WTC11 (cell line): Measurements from ENCODE around the gene DCLK1. TPM values are rescaled to one million over a fixed set of nuclear protein-coding genes. Genes with fewer than 3 reads are reported as not detected.

ENCODE experiments used
- ATAC-seq: fragments of 200-7000 bp; cut with Tn5 transposase; 2 replicates; pipeline ENCODE4 v1.10.0; 2021; ENCODE audit warnings: mild to moderate bottlenecking, moderate library complexity
- CTCF ChIA-PET: fragments of 300-600 bp; sonication (Branson Sonifier 250); formaldehyde crosslinking; loops from one replicate; lab custom pipeline; 2021; ENCODE audit warnings: antibody characterized with exemption; lab: Charles Lee
- POLR2A ChIA-PET: fragments of 350-600 bp; sonication (Branson Sonifier 250); formaldehyde crosslinking; loops from one replicate; lab custom pipeline; 2021; ENCODE audit warnings: antibody characterized with exemption; lab: Charles Lee
- DNase-seq: peaks from one replicate; pipeline ENCODE4 v3.0.0; 2021; ENCODE audit warnings: low spot score
- H3K27ac Mint-ChIP-seq: 2 replicates; pipeline ENCODE4 v1.8.0; 2021; ENCODE audit warnings: mixed read lengths
- H3K27me3 Mint-ChIP-seq: 2 replicates; pipeline ENCODE4 v1.8.0; 2021; ENCODE audit warnings: low read depth, mild to moderate bottlenecking, moderate library complexity, mixed read lengths
- H3K36me3 Mint-ChIP-seq: 2 replicates; pipeline ENCODE4 v1.8.0; 2021; ENCODE audit warnings: mixed read lengths
- H3K4me1 Mint-ChIP-seq: 2 replicates; pipeline ENCODE4 v1.8.0; 2022; ENCODE audit warnings: mixed read lengths
- H3K4me3 Mint-ChIP-seq: 2 replicates; pipeline ENCODE4 v1.8.0; 2021; ENCODE audit warnings: mild to moderate bottlenecking, moderate library complexity, mixed read lengths
- H3K9me3 Mint-ChIP-seq: 2 replicates; pipeline ENCODE4 v1.8.0; 2021; ENCODE audit warnings: mixed read lengths
- ATF3 ChIP-seq: sonication (generic); formaldehyde crosslinking; conservative IDR thresholded peaks from 2 replicates; pipeline ENCODE4 v1.8.1; 2022; ENCODE audit warnings: mild to moderate bottlenecking, missing genetic modification reagents
- E2F1 ChIP-seq: sonication (generic); formaldehyde crosslinking; IDR thresholded peaks from 2 replicates; pipeline ENCODE4 v1.8.0; 2022; ENCODE audit warnings: mild to moderate bottlenecking, missing genetic modification reagents
- ESRRA ChIP-seq: sonication (generic); formaldehyde crosslinking; IDR thresholded peaks from 2 replicates; pipeline ENCODE4 v1.8.1; 2022; ENCODE audit warnings: mild to moderate bottlenecking, missing genetic modification reagents, borderline replicate concordance
- ETV6 ChIP-seq: sonication (generic); formaldehyde crosslinking; IDR thresholded peaks from 2 replicates; pipeline ENCODE4 v1.8.1; 2022; ENCODE audit warnings: mild to moderate bottlenecking, missing genetic modification reagents
- NR3C1 ChIP-seq: sonication (generic); formaldehyde crosslinking; conservative IDR thresholded peaks from 2 replicates; pipeline ENCODE4 v1.8.1; 2023; ENCODE audit warnings: low read depth, mild to moderate bottlenecking, missing genetic modification reagents
- OVOL2 ChIP-seq: fragments of 250-450 bp; sonication (Bioruptor Pico); IDR thresholded peaks from 2 replicates; pipeline ENCODE4 v1.9.0; 2021; ENCODE audit warnings: mild to moderate bottlenecking, borderline replicate concordance
- SOX15 ChIP-seq: fragments of 250-450 bp; sonication (Bioruptor Pico); IDR thresholded peaks from 2 replicates; pipeline ENCODE4 v1.9.0; 2021; ENCODE audit warnings: mild to moderate bottlenecking
- TEAD1 ChIP-seq: sonication (generic); formaldehyde crosslinking; IDR thresholded peaks from 2 replicates; pipeline ENCODE4 v1.8.0; 2022; ENCODE audit warnings: mild to moderate bottlenecking, missing genetic modification reagents
- ZNF396 ChIP-seq: fragments of 250-450 bp; sonication (Bioruptor Pico); IDR thresholded peaks from 2 replicates; pipeline ENCODE4 v1.8.0; 2021; ENCODE audit warnings: mild to moderate bottlenecking, moderate library complexity, borderline replicate concordance
- ZNF423 ChIP-seq: fragments of 250-450 bp; sonication (Bioruptor Pico); IDR thresholded peaks from 2 replicates; pipeline ENCODE4 v2.1.2; 2022; ENCODE audit warnings: mild to moderate bottlenecking, moderate library complexity
- total RNA-seq: library from RNA; stranded (reverse); gene quantifications from 3 replicates; pipeline ENCODE4 v1.2.3, GENCODE V29; 2021
- TF ChIP-seq, protein P1 (sequence below): fragments of 250-450 bp; sonication (Bioruptor Pico); IDR thresholded peaks from 2 replicates; pipeline ENCODE4 v1.9.0; 2021; ENCODE audit warnings: mild to moderate bottlenecking
- TF ChIP-seq, protein P2 (sequence below): fragments of 250-450 bp; sonication (Bioruptor Pico); IDR thresholded peaks from 2 replicates; pipeline ENCODE4 v2.1.2; 2022; ENCODE audit warnings: mild to moderate bottlenecking, moderate library complexity
- TF ChIP-seq, protein P3 (sequence below): sonication (generic); formaldehyde crosslinking; IDR thresholded peaks from 2 replicates; pipeline ENCODE4 v1.8.1; 2022; ENCODE audit warnings: missing genetic modification reagents, borderline replicate concordance

The DCLK1 gene
- total RNA-seq, 1 experiment from 2014 or later, result 18.5 TPM

- TF ChIP-seq, protein P1, sequence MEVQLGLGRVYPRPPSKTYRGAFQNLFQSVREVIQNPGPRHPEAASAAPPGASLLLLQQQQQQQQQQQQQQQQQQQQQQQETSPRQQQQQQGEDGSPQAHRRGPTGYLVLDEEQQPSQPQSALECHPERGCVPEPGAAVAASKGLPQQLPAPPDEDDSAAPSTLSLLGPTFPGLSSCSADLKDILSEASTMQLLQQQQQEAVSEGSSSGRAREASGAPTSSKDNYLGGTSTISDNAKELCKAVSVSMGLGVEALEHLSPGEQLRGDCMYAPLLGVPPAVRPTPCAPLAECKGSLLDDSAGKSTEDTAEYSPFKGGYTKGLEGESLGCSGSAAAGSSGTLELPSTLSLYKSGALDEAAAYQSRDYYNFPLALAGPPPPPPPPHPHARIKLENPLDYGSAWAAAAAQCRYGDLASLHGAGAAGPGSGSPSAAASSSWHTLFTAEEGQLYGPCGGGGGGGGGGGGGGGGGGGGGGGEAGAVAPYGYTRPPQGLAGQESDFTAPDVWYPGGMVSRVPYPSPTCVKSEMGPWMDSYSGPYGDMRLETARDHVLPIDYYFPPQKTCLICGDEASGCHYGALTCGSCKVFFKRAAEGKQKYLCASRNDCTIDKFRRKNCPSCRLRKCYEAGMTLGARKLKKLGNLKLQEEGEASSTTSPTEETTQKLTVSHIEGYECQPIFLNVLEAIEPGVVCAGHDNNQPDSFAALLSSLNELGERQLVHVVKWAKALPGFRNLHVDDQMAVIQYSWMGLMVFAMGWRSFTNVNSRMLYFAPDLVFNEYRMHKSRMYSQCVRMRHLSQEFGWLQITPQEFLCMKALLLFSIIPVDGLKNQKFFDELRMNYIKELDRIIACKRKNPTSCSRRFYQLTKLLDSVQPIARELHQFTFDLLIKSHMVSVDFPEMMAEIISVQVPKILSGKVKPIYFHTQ (CRISPR knock-in tag), result no peak
- no peak for TF ChIP-seq NR3C1
- TF ChIP-seq E2F1, result no peak
- no peak for TF ChIP-seq ATF3 (CRISPR knock-in tag)
- TF ChIP-seq ETV6 (CRISPR knock-in tag), result no peak
- TF ChIP-seq, protein P2, sequence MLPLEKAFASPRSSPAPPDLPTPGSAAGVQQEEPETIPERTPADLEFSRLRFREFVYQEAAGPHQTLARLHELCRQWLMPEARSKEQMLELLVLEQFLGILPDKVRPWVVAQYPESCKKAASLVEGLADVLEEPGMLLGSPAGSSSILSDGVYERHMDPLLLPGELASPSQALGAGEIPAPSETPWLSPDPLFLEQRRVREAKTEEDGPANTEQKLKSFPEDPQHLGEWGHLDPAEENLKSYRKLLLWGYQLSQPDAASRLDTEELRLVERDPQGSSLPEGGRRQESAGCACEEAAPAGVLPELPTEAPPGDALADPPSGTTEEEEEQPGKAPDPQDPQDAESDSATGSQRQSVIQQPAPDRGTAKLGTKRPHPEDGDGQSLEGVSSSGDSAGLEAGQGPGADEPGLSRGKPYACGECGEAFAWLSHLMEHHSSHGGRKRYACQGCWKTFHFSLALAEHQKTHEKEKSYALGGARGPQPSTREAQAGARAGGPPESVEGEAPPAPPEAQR (CRISPR knock-in tag), result no peak
Observed at GRCh38 chr13:36014763-36015162, 116.4 kb downstream of the DCLK1 start (continued).

GRCh38 chr13:36006894-36007675 lies 124.1 kb downstream of the DCLK1 start:
- Mint-ChIP-seq H3K4me1 (peaks cover 12% of the 10 kb centered on the region), H3K27ac (no peak overlapping the region), H3K9me3 (peaks cover 10% of the 10 kb centered on the region), H3K27me3 (no peaks in the 10 kb centered on the region; the same call in 1 of the 2 replicates), H3K4me3 (no peak overlapping the region), H3K36me3 (peaks cover 7% of the 10 kb centered on the region)
- no peak for DNase-seq
- ATAC-seq, result no peak
- TF ChIP-seq, protein P3, sequence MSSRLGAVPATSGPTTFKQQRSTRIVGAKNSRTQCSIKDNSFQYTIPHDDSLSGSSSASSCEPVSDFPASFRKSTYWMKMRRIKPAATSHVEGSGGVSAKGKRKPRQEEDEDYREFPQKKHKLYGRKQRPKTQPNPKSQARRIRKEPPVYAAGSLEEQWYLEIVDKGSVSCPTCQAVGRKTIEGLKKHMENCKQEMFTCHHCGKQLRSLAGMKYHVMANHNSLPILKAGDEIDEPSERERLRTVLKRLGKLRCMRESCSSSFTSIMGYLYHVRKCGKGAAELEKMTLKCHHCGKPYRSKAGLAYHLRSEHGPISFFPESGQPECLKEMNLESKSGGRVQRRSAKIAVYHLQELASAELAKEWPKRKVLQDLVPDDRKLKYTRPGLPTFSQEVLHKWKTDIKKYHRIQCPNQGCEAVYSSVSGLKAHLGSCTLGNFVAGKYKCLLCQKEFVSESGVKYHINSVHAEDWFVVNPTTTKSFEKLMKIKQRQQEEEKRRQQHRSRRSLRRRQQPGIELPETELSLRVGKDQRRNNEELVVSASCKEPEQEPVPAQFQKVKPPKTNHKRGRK, result no peak
- no peak for TF ChIP-seq ZNF423 (CRISPR knock-in tag)
- TF ChIP-seq OVOL2 (CRISPR knock-in tag), result no peak
- TF ChIP-seq ZNF396, result no peak
- no peak for TF ChIP-seq ESRRA (CRISPR knock-in tag)
- TF ChIP-seq, protein P1 (CRISPR knock-in tag), result no peak
- TF ChIP-seq SOX15 (CRISPR knock-in tag), result no peak
- no peak for TF ChIP-seq TEAD1 (CRISPR knock-in tag)
- ChIA-PET CTCF (no interaction called here), POLR2A (no interaction called here)
